ENCODE measurements around the gene ANKS1A.

ANKS1A gene

DNA sequence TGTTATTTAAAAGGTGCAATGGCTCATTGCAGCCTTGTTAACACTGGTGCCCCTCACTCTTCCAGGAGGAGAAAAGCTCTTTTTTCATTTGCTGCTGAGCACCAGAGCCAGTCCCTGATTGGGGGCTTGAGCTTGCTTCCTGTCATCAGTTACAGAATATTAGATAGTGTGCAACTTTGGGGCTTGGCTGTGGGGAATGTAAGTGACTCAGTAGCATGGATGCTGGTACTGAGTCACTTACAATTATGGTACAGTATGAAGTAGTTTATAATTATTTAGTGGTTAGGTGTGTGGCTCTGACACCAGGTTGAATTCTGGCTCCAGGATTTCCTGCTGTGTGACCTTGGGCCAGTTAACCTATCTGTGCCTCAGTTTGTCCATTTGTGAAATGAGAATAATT lies 37.6 kb downstream of the ANKS1A start:
- TF ChIP-seq GATA3 (IDR thresholded peaks at IDR 0.05; ENCODE audit: low read depth, low read length) = no peak
- no peak for TF ChIP-seq GATA2 (IDR thresholded peaks at IDR 0.05; ENCODE audit: low read depth, low read length)

DNA sequence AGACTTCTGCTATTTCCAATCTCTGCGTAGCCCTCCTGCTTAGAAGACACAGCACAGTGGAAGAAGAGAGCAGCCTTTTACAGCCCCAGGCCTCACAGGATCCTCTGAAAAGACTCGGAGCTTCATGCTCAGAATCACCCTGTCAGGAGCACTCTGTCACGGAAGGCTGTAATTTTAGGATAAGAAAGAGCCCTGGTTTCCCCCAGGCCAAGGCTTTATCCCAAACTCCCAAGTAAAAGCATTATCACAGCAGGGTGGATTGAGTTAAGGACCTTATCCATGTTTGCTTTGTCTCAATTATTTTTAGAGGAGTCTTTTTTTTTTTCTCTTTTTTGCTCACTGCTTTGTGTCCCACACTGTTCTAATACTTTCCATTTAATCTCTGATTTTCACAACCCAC lies 39.2 kb downstream of the ANKS1A start:
- no peak for TF ChIP-seq GATA2 (IDR thresholded peaks at IDR 0.05; ENCODE audit: low read depth, low read length)
- no peak for TF ChIP-seq GATA3 (IDR thresholded peaks at IDR 0.05; ENCODE audit: low read depth, low read length)

DNA sequence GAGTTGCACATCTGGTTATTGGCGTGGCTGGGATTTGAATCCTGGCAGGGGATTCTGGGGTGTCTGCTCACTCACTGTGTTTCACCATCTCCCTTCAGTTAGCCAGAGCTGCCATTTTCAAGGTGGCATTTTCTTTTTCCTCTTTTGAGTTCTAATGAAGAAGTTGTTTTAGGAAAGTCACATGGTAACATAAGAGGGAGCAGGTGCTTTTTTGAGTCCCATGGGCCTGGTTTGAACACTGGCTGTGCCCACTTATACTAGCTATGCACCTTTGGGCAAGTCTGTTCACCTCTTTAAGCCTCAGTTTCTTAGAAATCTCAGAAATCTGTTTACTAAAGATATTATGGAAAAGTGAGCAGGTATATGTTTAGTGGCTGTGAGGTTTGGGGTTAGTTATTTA lies 39.6 kb downstream of the ANKS1A start:
- TF ChIP-seq GATA3 (IDR thresholded peaks at IDR 0.05; ENCODE audit: low read depth, low read length) (no peak), GATA2 (IDR thresholded peaks at IDR 0.05; ENCODE audit: low read depth, low read length) (no peak)

DNA sequence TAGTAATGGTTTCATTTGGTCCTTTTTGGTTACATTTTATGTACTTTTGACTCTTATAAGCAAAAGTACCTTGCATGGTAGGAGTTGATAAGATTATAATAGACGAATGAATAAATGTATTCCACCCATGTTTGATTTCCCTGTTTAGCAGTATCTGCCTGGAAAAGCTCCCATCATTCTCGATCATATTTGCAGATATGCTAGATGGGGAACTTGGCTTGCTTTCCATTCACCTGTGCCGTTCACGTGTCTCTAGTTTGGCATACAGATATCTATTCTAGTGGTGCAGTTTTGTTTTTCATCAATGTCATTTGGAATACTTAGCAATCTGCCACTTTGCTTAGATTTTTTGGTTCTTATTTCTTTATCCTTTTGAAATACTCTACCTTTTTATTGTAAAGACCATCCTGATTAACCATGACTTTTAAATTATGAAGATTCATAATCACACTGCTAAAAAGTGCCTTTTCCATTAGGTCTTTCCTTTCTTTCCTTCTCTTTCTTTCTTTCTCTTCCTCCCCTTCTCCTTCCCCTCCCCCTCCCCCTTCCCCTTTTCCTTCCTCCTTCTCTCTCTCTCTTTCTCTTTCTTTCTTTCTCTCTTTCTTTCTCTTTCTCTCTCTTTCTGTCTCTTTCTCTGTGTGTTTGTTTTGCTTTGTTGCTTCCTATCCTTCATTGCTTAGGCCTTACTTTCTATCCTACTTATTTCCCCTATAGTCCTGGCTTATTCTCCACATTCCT lies 40.4 kb downstream of the ANKS1A start:
- no peak for TF ChIP-seq GATA2 (IDR thresholded peaks at IDR 0.05; ENCODE audit: low read depth, low read length)
- TF ChIP-seq GATA3 (IDR thresholded peaks at IDR 0.05; ENCODE audit: low read depth, low read length) = no peak

DNA sequence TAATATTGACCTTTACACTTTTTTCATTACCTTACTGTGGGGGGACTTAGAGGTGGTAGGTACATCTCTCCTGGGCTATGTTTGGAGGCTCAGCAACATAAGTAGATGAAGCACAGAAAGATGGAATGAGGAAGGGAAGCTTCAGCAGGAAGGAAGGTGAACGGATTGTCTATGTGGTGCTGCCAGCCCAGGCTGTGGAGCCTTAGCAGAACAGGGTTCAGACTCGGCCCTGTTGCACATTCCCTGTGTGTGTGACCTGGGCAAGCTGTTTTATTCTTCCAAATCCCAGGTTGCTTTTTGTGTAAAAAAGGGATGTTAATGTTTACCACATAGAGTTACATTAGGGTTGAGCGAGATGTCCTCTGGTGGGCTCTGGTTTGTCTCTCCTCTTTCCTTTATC lies 41.2 kb downstream of the ANKS1A start:
- no peak for TF ChIP-seq GATA2 (IDR thresholded peaks at IDR 0.05; ENCODE audit: low read depth, low read length)
- TF ChIP-seq GATA3 (IDR thresholded peaks at IDR 0.05; ENCODE audit: low read depth, low read length) = no peak

DNA sequence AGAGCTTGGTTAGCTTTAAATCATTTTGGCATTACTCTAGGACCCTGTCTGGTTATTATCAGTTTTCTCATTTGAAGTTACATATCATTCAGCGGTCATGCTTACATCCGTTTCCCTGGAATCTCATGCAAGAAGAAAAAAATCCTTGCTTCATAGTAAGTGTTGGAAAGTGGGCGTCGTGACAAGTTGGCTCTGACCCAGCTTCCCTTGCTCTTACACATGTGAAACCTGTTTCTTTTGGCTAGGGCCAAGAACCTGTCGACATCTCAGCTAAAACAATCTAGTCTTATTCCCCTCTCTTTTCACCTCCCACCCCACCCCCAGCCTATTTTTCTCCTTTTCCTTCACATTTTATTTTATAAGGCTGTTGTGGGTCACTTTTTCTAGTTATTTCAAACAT lies 45.5 kb downstream of the ANKS1A start:
- no peak for TF ChIP-seq GATA2 (IDR thresholded peaks at IDR 0.05; ENCODE audit: low read depth, low read length)
- TF ChIP-seq GATA3 (IDR thresholded peaks at IDR 0.05; ENCODE audit: low read depth, low read length) = no peak

GRCh38 chr6:34938268-34938667 lies 49.2 kb downstream of the ANKS1A start:
- no peak for TF ChIP-seq GATA3 (IDR thresholded peaks at IDR 0.05; ENCODE audit: low read depth, low read length)
- no peak for TF ChIP-seq GATA2 (IDR thresholded peaks at IDR 0.05; ENCODE audit: low read depth, low read length)

- TF ChIP-seq GATA2 (IDR thresholded peaks at IDR 0.05; ENCODE audit: low read depth, low read length) (no peak), GATA3 (IDR thresholded peaks at IDR 0.05; ENCODE audit: low read depth, low read length) (no peak)
These were observed 51.0 kb downstream of the ANKS1A start for GRCh38 chr6:34940030-34940434.

DNA sequence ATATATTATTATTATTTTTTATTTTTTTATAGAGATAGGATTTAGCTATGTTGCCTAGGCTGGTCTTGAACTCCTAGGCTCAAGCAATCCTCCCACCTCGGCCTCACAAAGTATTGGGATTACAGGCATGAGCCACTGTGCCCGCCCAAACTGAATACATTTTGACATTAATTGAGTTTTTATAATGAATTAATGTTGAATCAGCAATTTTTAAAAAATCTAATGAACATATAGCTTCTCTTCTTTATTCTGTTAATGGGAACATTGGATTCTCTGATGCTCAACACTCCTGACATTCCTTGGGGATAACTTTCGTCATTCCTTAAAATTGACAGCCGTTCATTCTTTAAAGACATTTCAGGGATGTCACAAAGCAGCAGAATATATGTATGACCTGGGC lies 52.4 kb downstream of the ANKS1A start:
- TF ChIP-seq GATA2 (IDR thresholded peaks at IDR 0.05; ENCODE audit: low read depth, low read length) = no peak
- no peak for TF ChIP-seq GATA3 (IDR thresholded peaks at IDR 0.05; ENCODE audit: low read depth, low read length)

DNA sequence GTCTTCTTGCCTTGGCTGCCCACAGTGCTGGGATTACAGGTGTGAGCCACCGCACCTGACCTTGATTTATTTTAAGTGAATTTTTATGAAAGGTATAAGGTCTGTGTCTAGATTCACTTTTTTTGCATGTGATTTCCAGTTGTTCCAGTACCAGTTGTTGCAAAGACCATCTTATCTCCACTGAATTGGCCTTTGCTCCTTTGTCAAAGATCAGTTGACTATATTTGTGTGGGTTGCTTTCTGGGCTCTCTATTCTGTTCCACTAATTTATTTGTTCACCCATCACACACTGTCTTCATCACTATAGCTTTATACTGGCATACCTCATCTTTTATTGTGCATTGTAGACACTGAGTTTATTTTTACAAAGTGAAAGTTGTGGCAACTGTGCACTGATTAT lies 56.3 kb downstream of the ANKS1A start:
- no peak for TF ChIP-seq GATA2 (IDR thresholded peaks at IDR 0.05; ENCODE audit: low read depth, low read length)

DNA sequence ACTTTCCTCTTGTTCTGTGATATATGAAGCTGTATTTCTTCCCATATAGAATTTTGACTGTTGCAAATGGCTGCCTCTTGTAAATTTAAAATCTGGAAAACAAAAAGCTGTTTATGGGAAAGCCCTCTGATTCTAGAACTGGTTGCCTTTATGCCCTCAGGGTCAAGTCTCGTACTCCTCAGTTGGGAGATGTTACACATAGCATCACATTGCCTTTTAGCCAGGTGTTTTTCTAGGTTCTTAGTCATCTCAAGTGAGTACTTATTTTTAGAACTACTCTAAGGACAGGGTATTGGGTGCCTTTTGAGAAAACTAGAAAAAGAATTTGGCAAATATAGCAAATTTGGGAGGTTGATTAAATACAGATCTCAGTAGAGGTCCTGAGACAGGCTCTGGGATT lies 58.5 kb downstream of the ANKS1A start:
- no peak for TF ChIP-seq GATA2 (IDR thresholded peaks at IDR 0.05; ENCODE audit: low read depth, low read length)
- no peak for TF ChIP-seq GATA3 (IDR thresholded peaks at IDR 0.05; ENCODE audit: low read depth, low read length)

DNA sequence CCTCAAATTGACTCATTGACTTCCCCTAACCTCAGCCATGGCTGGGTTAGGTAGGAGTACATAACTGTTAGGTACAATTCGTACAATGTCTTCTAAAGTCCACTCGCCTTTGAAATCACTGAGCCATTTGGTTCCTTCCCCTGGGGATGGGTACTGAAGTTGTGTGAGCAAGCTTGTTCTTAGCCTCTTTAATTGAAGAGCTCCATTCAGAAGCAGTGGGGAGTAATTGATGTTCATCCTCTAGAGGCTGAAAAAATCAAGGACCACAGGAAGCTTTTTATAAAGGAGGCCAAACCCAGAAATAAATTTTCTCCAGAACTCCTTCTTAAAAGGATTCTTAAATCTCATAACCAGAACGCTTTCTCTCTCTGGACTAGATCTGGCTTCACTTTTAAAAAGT lies 60.6 kb downstream of the ANKS1A start:
- TF ChIP-seq GATA2 (IDR thresholded peaks at IDR 0.05; ENCODE audit: low read depth, low read length) (no peak), GATA3 (IDR thresholded peaks at IDR 0.05; ENCODE audit: low read depth, low read length) (no peak)

- no peak for TF ChIP-seq GATA2 (IDR thresholded peaks at IDR 0.05; ENCODE audit: low read depth, low read length)
These were observed 61.8 kb downstream of the ANKS1A start for GRCh38 chr6:34950849-34951248.

- TF ChIP-seq GATA3 (IDR thresholded peaks at IDR 0.05; ENCODE audit: low read depth, low read length) (no peak), GATA2 (IDR thresholded peaks at IDR 0.05; ENCODE audit: low read depth, low read length) (no peak)
These were observed 62.7 kb downstream of the ANKS1A start for GRCh38 chr6:34951731-34952130.

- no peak for TF ChIP-seq GATA2 (IDR thresholded peaks at IDR 0.05; ENCODE audit: low read depth, low read length)
- TF ChIP-seq GATA3 (IDR thresholded peaks at IDR 0.05; ENCODE audit: low read depth, low read length) = no peak
These were observed 64.3 kb downstream of the ANKS1A start for GRCh38 chr6:34953061-34954025.
